Lower leg skin (tissue), 3 donors: ENCODE data around the gene PAXX.

Experiments
- POLR2A ChIP-seq, 2 donors: fragments of 450-650 bp; IDR thresholded peaks; one replicate each; pipeline ENCODE4 v1.6.1; 2016 to 2017; ENCODE audit warnings: antibody characterized with exemption in 2 of 2, mild to moderate bottlenecking in 1 of 2, moderate library complexity in 1 of 2
- TF ChIP-seq, protein P1 (sequence below), 3 donors: fragments of 450-650 bp; IDR thresholded peaks; one replicate each; pipeline ENCODE4 v1.5.1; 2016; ENCODE audit warnings: antibody characterized with exemption in 3 of 3, mild to moderate bottlenecking in 3 of 3, moderate library complexity in 2 of 3

- no peak for TF ChIP-seq POLR2A (IDR thresholded peaks at IDR 0.05)
- TF ChIP-seq, protein P1, sequence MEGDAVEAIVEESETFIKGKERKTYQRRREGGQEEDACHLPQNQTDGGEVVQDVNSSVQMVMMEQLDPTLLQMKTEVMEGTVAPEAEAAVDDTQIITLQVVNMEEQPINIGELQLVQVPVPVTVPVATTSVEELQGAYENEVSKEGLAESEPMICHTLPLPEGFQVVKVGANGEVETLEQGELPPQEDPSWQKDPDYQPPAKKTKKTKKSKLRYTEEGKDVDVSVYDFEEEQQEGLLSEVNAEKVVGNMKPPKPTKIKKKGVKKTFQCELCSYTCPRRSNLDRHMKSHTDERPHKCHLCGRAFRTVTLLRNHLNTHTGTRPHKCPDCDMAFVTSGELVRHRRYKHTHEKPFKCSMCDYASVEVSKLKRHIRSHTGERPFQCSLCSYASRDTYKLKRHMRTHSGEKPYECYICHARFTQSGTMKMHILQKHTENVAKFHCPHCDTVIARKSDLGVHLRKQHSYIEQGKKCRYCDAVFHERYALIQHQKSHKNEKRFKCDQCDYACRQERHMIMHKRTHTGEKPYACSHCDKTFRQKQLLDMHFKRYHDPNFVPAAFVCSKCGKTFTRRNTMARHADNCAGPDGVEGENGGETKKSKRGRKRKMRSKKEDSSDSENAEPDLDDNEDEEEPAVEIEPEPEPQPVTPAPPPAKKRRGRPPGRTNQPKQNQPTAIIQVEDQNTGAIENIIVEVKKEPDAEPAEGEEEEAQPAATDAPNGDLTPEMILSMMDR (IDR thresholded peaks at IDR 0.05), result no peak
These were observed 42.9 kb upstream of the PAXX start for GRCh38 chr9:136949239-136949816.
